C4-2B (cell line): ENCODE results near the gene ITPR2.

ENCODE experiments used
- H3K27ac ChIP-seq: fragments of 450-650 bp; 2 replicates; pipeline ENCODE4 v1.5.1; 2017
- CTCF ChIP-seq: fragments of 450-650 bp; conservative IDR thresholded peaks from 2 replicates; pipeline ENCODE4 v1.5.1; 2017; ENCODE audit warnings: mild to moderate bottlenecking
- ZFX ChIP-seq: fragments of 450-650 bp; IDR thresholded peaks from 2 replicates; pipeline ENCODE4 v1.6.1; 2017

Gene ITPR2

DNA sequence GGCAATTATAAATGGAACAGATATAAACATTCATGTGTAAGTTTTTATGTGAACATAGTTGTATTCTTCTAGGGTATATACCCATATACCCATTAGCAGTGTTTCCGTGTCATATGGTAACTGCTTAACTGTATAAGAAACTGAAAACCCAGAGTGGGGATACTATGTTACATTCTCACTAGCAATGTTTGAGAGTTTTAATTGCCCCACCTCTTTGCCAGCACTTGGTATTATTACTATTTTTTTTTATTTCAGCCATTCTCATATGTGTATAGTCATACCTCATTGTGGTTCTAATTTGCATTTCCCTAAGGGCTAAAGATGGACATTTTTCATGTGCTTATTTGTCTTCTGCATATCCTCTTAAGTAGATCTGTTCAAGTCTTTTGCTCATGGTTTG, 28.7 kb upstream of the ITPR2 start:
- no peak overlapping the region for H3K27ac ChIP-seq
- no peak for TF ChIP-seq CTCF
- no peak for TF ChIP-seq ZFX

GRCh38 chr12:26857465-26858176, 24.6 kb upstream of the ITPR2 start:
- TF ChIP-seq ZFX, result no peak
- TF ChIP-seq CTCF, result no peak
- H3K27ac ChIP-seq, result no peak overlapping the region

- no peak overlapping the region for H3K27ac ChIP-seq
- TF ChIP-seq CTCF (no peak), ZFX (no peak)
Measured at GRCh38 chr12:26855337-26855736, 22.3 kb upstream of the ITPR2 start.

DNA sequence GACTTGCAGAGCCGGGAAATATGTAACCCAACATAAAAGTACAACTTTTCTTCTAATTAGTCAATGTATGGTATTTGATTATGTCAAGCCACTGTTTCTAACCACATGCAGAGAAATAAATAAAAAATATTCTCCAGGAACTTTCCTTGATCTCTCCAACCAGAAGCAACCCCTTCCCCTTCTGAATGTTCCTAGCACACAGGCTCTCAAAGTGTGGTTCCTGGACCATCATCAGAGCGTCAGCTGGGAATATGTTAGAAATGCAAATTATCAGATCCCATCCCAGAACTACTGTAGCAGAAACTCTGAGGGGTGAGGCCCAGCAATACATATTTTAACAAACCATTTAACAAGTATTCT, 21.0 kb upstream of the ITPR2 start:
- TF ChIP-seq ZFX (no peak), CTCF (peak; percentile 60)
- no peak overlapping the region for H3K27ac ChIP-seq

DNA sequence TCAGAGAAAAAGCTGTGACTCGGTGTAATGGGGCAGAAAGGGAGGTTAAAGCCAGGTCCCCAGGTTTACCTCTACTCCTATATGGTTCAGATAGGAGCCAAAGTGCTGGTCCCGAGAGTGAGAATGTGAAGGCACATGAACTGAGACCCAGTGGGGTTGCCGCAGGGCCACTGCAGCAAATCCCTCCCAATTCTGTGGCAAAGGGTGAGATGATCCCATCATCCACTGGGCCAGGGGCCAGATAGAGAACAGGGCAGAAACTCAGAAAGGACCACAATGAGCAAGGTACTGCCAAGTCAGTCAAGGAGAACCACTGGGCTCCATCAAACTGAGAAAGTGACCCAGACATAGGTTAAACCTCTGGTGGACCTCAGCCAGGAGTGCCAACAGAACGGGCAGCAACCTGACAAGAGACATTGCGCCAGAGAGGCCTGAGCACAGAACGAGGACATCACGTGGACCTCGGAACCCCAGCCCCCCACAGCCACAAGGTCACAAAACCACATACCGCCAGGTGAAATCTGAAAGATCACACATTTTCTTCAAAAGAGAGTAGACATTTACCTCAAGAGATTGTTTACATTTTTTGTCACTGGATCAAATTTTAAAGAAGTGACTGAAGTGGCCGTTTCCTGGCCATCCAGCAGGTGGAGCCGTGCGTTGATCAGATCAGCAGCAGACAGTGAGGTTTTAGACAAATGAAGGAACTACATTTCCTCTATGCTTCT, 20.5 kb upstream of the ITPR2 start:
- H3K27ac ChIP-seq, result no peak overlapping the region
- TF ChIP-seq CTCF (peak; percentile 95), ZFX (no peak)

GRCh38 chr12:26851031-26851809, 18.2 kb upstream of the ITPR2 start:
- H3K27ac ChIP-seq, result no peak overlapping the region
- TF ChIP-seq ZFX (no peak), CTCF (no peak)

- TF ChIP-seq CTCF (no peak), ZFX (no peak)
- H3K27ac ChIP-seq, result no peak overlapping the region
Measured at GRCh38 chr12:26848156-26848825, 15.3 kb upstream of the ITPR2 start.
